Subcutaneous abdominal adipose tissue (tissue), 5 donors: ENCODE data around the gene SAMD3.
"Not testable (repeated sequence)": the region's sequence is repeated elsewhere in the genome, so short reads cannot be mapped to it uniquely, and the experiment has no call there.

Experiments used
- H3K27ac ChIP-seq: one replicate; pipeline ENCODE4 v1.7.0; 2013; ENCODE audit warnings: low read depth, mild to moderate bottlenecking, inconsistent platforms, low read length, moderate library complexity
- H3K27me3 ChIP-seq, 5 donors: one replicate each; pipeline ENCODE4 v1.7.0; 2013; ENCODE audit warnings: low read length in 5 of 5, inconsistent platforms in 1 of 5; ENCODE audit not compliant: control insufficient read depth in 5 of 5, insufficient read depth in 4 of 5
- H3K36me3 ChIP-seq, 5 donors: one replicate each; pipeline ENCODE4 v1.7.0; 2013; ENCODE audit warnings: low read length in 5 of 5; ENCODE audit not compliant: control insufficient read depth in 5 of 5, insufficient read depth in 5 of 5
- H3K4me1 ChIP-seq, 5 donors: one replicate each; pipeline ENCODE4 v1.7.0; 2013; ENCODE audit warnings: low read length in 5 of 5, mild to moderate bottlenecking in 3 of 5, moderate library complexity in 1 of 5; ENCODE audit not compliant: control insufficient read depth in 5 of 5, insufficient read depth in 5 of 5
- H3K4me3 ChIP-seq, 5 donors: one replicate each; pipeline ENCODE4 v1.7.0; 2013; ENCODE audit warnings: low read length in 5 of 5, low read depth in 1 of 5
- H3K9ac ChIP-seq, 5 donors: one replicate each; pipeline ENCODE4 v1.7.0; 2013; ENCODE audit warnings: low read length in 5 of 5, mild to moderate bottlenecking in 4 of 5, moderate library complexity in 3 of 5
- H3K9me3 ChIP-seq, 5 donors: one replicate each; pipeline ENCODE4 v1.7.0; 2013; ENCODE audit warnings: low read length in 5 of 5; ENCODE audit not compliant: control insufficient read depth in 5 of 5
- donor health status: healthy.
- donor health status: healthy.
- donor health status: healthy.
- donor health status: healthy.
- donor health status: healthy.

SAMD3 gene

GRCh38 chr6:130122243-130122642 is 100.5 kb downstream of the SAMD3 start:
- no peaks in the 10 kb centered on the region for H3K9me3 ChIP-seq
- peaks cover 0 to 3% (median 0%) of the 10 kb centered on the region in 5 donors for H3K36me3 ChIP-seq
- H3K27me3 ChIP-seq, result no peaks in the 10 kb centered on the region
- H3K9ac ChIP-seq, result no peak overlapping the region
- H3K27ac ChIP-seq, result no peak overlapping the region
- peaks cover 0 to 13% (median 0%) of the 10 kb centered on the region in 5 donors for H3K4me1 ChIP-seq
- no peak overlapping the region for H3K4me3 ChIP-seq

GRCh38 chr6:130120731-130121130 is 102.0 kb downstream of the SAMD3 start:
- Histone ChIP-seq H3K27ac (no peak overlapping the region), H3K4me3 (no peak overlapping the region), H3K27me3 (no peaks in the 10 kb centered on the region)

GRCh38 chr6:130119211-130119610 is 103.5 kb downstream of the SAMD3 start:
- no peak overlapping the region for H3K4me3 ChIP-seq
- no peak overlapping the region for H3K27ac ChIP-seq
- H3K36me3 ChIP-seq, result peaks cover 0 to 3% (median 0%) of the 10 kb centered on the region in 5 donors
- H3K9me3 ChIP-seq, result no peaks in the 10 kb centered on the region
- H3K27me3 ChIP-seq, result no peaks in the 10 kb centered on the region
- no peak overlapping the region for H3K9ac ChIP-seq
- H3K4me1 ChIP-seq, result peaks cover 0 to 13% (median 0%) of the 10 kb centered on the region in 5 donors

More at GRCh38 chr6:130120731-130121130, 102.0 kb downstream of the SAMD3 start:
- Histone ChIP-seq H3K9ac (no peak overlapping the region), H3K4me1 (peaks cover 0 to 13% (median 0%) of the 10 kb centered on the region in 5 donors), H3K36me3 (peaks cover 0 to 3% (median 0%) of the 10 kb centered on the region in 5 donors), H3K9me3 (no peaks in the 10 kb centered on the region)

- Histone ChIP-seq H3K4me1 (peaks cover 0 to 13% (median 0%) of the 10 kb centered on the region in 5 donors), H3K27ac (no peak overlapping the region), H3K9ac (peak overlapping the region in 1 of 5 donors; percentile 6), H3K27me3 (no peaks in the 10 kb centered on the region), H3K36me3 (peaks cover 0 to 3% (median 0%) of the 10 kb centered on the region in 5 donors), H3K4me3 (no peak overlapping the region), H3K9me3 (no peaks in the 10 kb centered on the region)
These were observed 104.5 kb downstream of the SAMD3 start for GRCh38 chr6:130118236-130118635.

GRCh38 chr6:130117187-130117701 is 105.5 kb downstream of the SAMD3 start:
- H3K4me1 ChIP-seq, result peaks cover 0 to 13% (median 0%) of the 10 kb centered on the region in 5 donors

GRCh38 chr6:130116273-130116672 is 106.5 kb downstream of the SAMD3 start:
- Histone ChIP-seq H3K27ac (no peak overlapping the region), H3K36me3 (peaks cover 0 to 7% (median 1%) of the 10 kb centered on the region in 5 donors), H3K27me3 (no peaks in the 10 kb centered on the region), H3K9me3 (no peaks in the 10 kb centered on the region), H3K9ac (no peak overlapping the region), H3K4me3 (no peak overlapping the region), H3K4me1 (peaks cover 0 to 13% (median 0%) of the 10 kb centered on the region in 5 donors)

More at GRCh38 chr6:130117187-130117701, 105.5 kb downstream of the SAMD3 start:
- H3K36me3 ChIP-seq, H3K27ac ChIP-seq, H3K9ac ChIP-seq, H3K9me3 ChIP-seq, H3K4me3 ChIP-seq, H3K27me3 ChIP-seq: not testable (repeated sequence)

GRCh38 chr6:130115036-130115435 is 107.7 kb downstream of the SAMD3 start:
- Histone ChIP-seq H3K36me3 (peaks cover 0 to 9% (median 4%) of the 10 kb centered on the region in 5 donors), H3K4me3 (no peak overlapping the region), H3K27me3 (no peaks in the 10 kb centered on the region), H3K27ac (no peak overlapping the region), H3K9me3 (no peaks in the 10 kb centered on the region), H3K4me1 (peaks cover 0 to 13% (median 0%) of the 10 kb centered on the region in 5 donors), H3K9ac (no peak overlapping the region)

- Histone ChIP-seq H3K27ac (no peak overlapping the region), H3K4me1 (peaks cover 0 to 6% (median 0%) of the 10 kb centered on the region in 5 donors), H3K9ac (no peak overlapping the region), H3K4me3 (no peak overlapping the region), H3K27me3 (no peaks in the 10 kb centered on the region), H3K9me3 (no peaks in the 10 kb centered on the region), H3K36me3 (peaks cover 0 to 9% (median 4%) of the 10 kb centered on the region in 5 donors)
These were observed 109.5 kb downstream of the SAMD3 start for GRCh38 chr6:130113201-130113710.

GRCh38 chr6:130111031-130111430 is 111.7 kb downstream of the SAMD3 start:
- no peak overlapping the region for H3K27ac ChIP-seq
- H3K36me3 ChIP-seq, result peaks cover 0 to 14% (median 4%) of the 10 kb centered on the region in 5 donors
- no peaks in the 10 kb centered on the region for H3K4me1 ChIP-seq
- no peak overlapping the region for H3K4me3 ChIP-seq
- no peaks in the 10 kb centered on the region for H3K27me3 ChIP-seq
- no peak overlapping the region for H3K9ac ChIP-seq
- no peaks in the 10 kb centered on the region for H3K9me3 ChIP-seq

- no peaks in the 10 kb centered on the region for H3K9me3 ChIP-seq
- no peak overlapping the region for H3K4me3 ChIP-seq
- H3K36me3 ChIP-seq, result peaks cover 2 to 12% (median 4%) of the 10 kb centered on the region in 5 donors
- H3K27me3 ChIP-seq, result no peaks in the 10 kb centered on the region
- no peak overlapping the region for H3K9ac ChIP-seq
- H3K27ac ChIP-seq, result no peak overlapping the region
- H3K4me1 ChIP-seq, result no peaks in the 10 kb centered on the region
These were observed 115.0 kb downstream of the SAMD3 start for GRCh38 chr6:130107710-130108109.
